DOHH2 (cell line): ENCODE results near the gene UQCC5.

Experiments used
- CTCF ChIP-seq: fragments of 200-600 bp; sonication (generic); IDR thresholded peaks from one replicate; pipeline ENCODE4 v1.5.1; 2014; ENCODE audit warnings: antibody characterized with exemption, mild to moderate bottlenecking, low read depth, low read length; ENCODE audit not compliant: poor library complexity, severe bottlenecking
- EZH2phosphoT487 ChIP-seq: fragments of 200-600 bp; sonication (generic); IDR thresholded peaks from 2 replicates; pipeline ENCODE4 v1.6.1; 2017; ENCODE audit warnings: borderline replicate concordance, mild to moderate bottlenecking, antibody characterized with exemption, low read length, moderate library complexity, mixed read lengths

- TF ChIP-seq CTCF: no peak
- TF ChIP-seq EZH2phosphoT487: no peak
Observed at GRCh38 chr3:52558436-52558835, 22.0 kb downstream of the UQCC5 start.
